WTC11 (cell line): ENCODE results near the gene VTI1A. TPM values are rescaled to one million over a fixed set of nuclear protein-coding genes. Genes with fewer than 3 reads are reported as not detected.

Experiments used
- ATAC-seq: fragments of 200-7000 bp; cut with Tn5 transposase; 2 replicates; pipeline ENCODE4 v1.10.0; 2021; ENCODE audit warnings: mild to moderate bottlenecking, moderate library complexity
- CTCF ChIA-PET: fragments of 300-600 bp; sonication (Branson Sonifier 250); formaldehyde crosslinking; loops from one replicate; lab custom pipeline; 2021; ENCODE audit warnings: antibody characterized with exemption; lab: Charles Lee
- POLR2A ChIA-PET: fragments of 350-600 bp; sonication (Branson Sonifier 250); formaldehyde crosslinking; loops from one replicate; lab custom pipeline; 2021; ENCODE audit warnings: antibody characterized with exemption; lab: Charles Lee
- DNase-seq: peaks from one replicate; pipeline ENCODE4 v3.0.0; 2021; ENCODE audit warnings: low spot score
- H3K27ac Mint-ChIP-seq: 2 replicates; pipeline ENCODE4 v1.8.0; 2021; ENCODE audit warnings: mixed read lengths
- H3K27me3 Mint-ChIP-seq: 2 replicates; pipeline ENCODE4 v1.8.0; 2021; ENCODE audit warnings: low read depth, mild to moderate bottlenecking, moderate library complexity, mixed read lengths
- H3K36me3 Mint-ChIP-seq: 2 replicates; pipeline ENCODE4 v1.8.0; 2021; ENCODE audit warnings: mixed read lengths
- H3K4me1 Mint-ChIP-seq: 2 replicates; pipeline ENCODE4 v1.8.0; 2022; ENCODE audit warnings: mixed read lengths
- H3K4me3 Mint-ChIP-seq: 2 replicates; pipeline ENCODE4 v1.8.0; 2021; ENCODE audit warnings: mild to moderate bottlenecking, moderate library complexity, mixed read lengths
- H3K9me3 Mint-ChIP-seq: 2 replicates; pipeline ENCODE4 v1.8.0; 2021; ENCODE audit warnings: mixed read lengths
- ATF1 ChIP-seq: sonication (generic); formaldehyde crosslinking; IDR thresholded peaks from 2 replicates; pipeline ENCODE4 v1.8.1; 2023; ENCODE audit warnings: mild to moderate bottlenecking, moderate library complexity, missing genetic modification reagents
- CTCF ChIP-seq: fragments of 200-600 bp; IDR thresholded peaks from 2 replicates; pipeline ENCODE4 v1.8.0; 2022; ENCODE audit warnings: antibody characterized with exemption
- ELF4 ChIP-seq: sonication (generic); formaldehyde crosslinking; IDR thresholded peaks from 2 replicates; pipeline ENCODE4 v1.8.1; 2022; ENCODE audit warnings: low read depth, mild to moderate bottlenecking, moderate library complexity, missing genetic modification reagents
- EMX1 ChIP-seq: fragments of 250-450 bp; sonication (Bioruptor Pico); IDR thresholded peaks from 2 replicates; pipeline ENCODE4 v1.8.0; 2021; ENCODE audit warnings: mild to moderate bottlenecking
- ETV6 ChIP-seq: sonication (generic); formaldehyde crosslinking; IDR thresholded peaks from 2 replicates; pipeline ENCODE4 v1.8.1; 2022; ENCODE audit warnings: mild to moderate bottlenecking, missing genetic modification reagents
- FOXK1 ChIP-seq: sonication (generic); formaldehyde crosslinking; IDR thresholded peaks from 2 replicates; pipeline ENCODE4 v1.8.0; 2022; ENCODE audit warnings: mild to moderate bottlenecking, moderate library complexity, missing genetic modification reagents
- GRHL2 ChIP-seq: fragments of 250-450 bp; sonication (Bioruptor Pico); IDR thresholded peaks from 2 replicates; pipeline ENCODE4 v1.8.0; 2022; ENCODE audit warnings: mild to moderate bottlenecking, moderate library complexity; ENCODE audit not compliant: insufficient replicate concordance, severe bottlenecking
- GTF2I ChIP-seq: fragments of 250-450 bp; sonication (Bioruptor Pico); conservative IDR thresholded peaks from 2 replicates; pipeline ENCODE4 v1.4.0; 2021; ENCODE audit warnings: mild to moderate bottlenecking
- HMGA2 ChIP-seq: fragments of 250-450 bp; sonication (Bioruptor Pico); IDR thresholded peaks from 2 replicates; pipeline ENCODE4 v1.4.0; 2021; ENCODE audit warnings: mild to moderate bottlenecking, moderate library complexity
- IRF2 ChIP-seq: sonication (generic); formaldehyde crosslinking; IDR thresholded peaks from 2 replicates; pipeline ENCODE4 v1.8.0; 2022; ENCODE audit warnings: low read depth, missing genetic modification reagents, borderline replicate concordance
- JUN ChIP-seq: sonication (generic); formaldehyde crosslinking; IDR thresholded peaks from 2 replicates; pipeline ENCODE4 v1.8.0; 2023; ENCODE audit warnings: mild to moderate bottlenecking, missing genetic modification reagents
- MAX ChIP-seq: sonication (generic); formaldehyde crosslinking; IDR thresholded peaks from 2 replicates; pipeline ENCODE4 v1.8.0; 2022; ENCODE audit warnings: mild to moderate bottlenecking, missing genetic modification reagents
- PRDM15 ChIP-seq: sonication (generic); formaldehyde crosslinking; IDR thresholded peaks from 2 replicates; pipeline ENCODE4 v1.8.0; 2022; ENCODE audit warnings: missing genetic modification reagents
- RELA ChIP-seq: sonication (generic); formaldehyde crosslinking; IDR thresholded peaks from 2 replicates; pipeline ENCODE4 v1.8.1; 2022; ENCODE audit warnings: missing genetic modification reagents, mild to moderate bottlenecking, borderline replicate concordance
- SMAD4 ChIP-seq: sonication (generic); formaldehyde crosslinking; IDR thresholded peaks from 2 replicates; pipeline ENCODE4 v1.8.0; 2022; ENCODE audit warnings: mild to moderate bottlenecking, missing genetic modification reagents
- ZNF416 ChIP-seq: fragments of 250-450 bp; sonication (Bioruptor Pico); IDR thresholded peaks from 2 replicates; pipeline ENCODE4 v1.9.0; 2021; ENCODE audit warnings: mild to moderate bottlenecking, inconsistent platforms
- ZNF423 ChIP-seq: fragments of 250-450 bp; sonication (Bioruptor Pico); IDR thresholded peaks from 2 replicates; pipeline ENCODE4 v2.1.2; 2022; ENCODE audit warnings: mild to moderate bottlenecking, moderate library complexity
- total RNA-seq: library from RNA; stranded (reverse); gene quantifications from 3 replicates; pipeline ENCODE4 v1.2.3, GENCODE V29; 2021
- TF ChIP-seq, protein P1 (sequence below): fragments of 250-450 bp; sonication (Bioruptor Pico); IDR thresholded peaks from 2 replicates; pipeline ENCODE4 v1.9.0; 2021; ENCODE audit warnings: mild to moderate bottlenecking
- TF ChIP-seq, protein P2 (sequence below): sonication (generic); formaldehyde crosslinking; IDR thresholded peaks from 2 replicates; pipeline ENCODE4 v1.8.1; 2022; ENCODE audit warnings: low read depth, mild to moderate bottlenecking, moderate library complexity, missing genetic modification reagents, borderline replicate concordance
- TF ChIP-seq, protein P3 (sequence below): sonication (generic); formaldehyde crosslinking; IDR thresholded peaks from 2 replicates; pipeline ENCODE4 v1.8.0; 2023; ENCODE audit warnings: missing genetic modification reagents, mild to moderate bottlenecking, borderline replicate concordance

VTI1A gene
- total RNA-seq, 1 experiment from 2014 or later: 20.1 TPM

- TF ChIP-seq IRF2 (CRISPR knock-in tag) (no peak), MAX (no peak), EMX1 (CRISPR knock-in tag) (no peak), HMGA2 (CRISPR knock-in tag) (no peak), PRDM15 (CRISPR knock-in tag) (no peak), ATF1 (no peak), ZNF423 (no peak), RELA (CRISPR knock-in tag) (no peak), GTF2I (CRISPR knock-in tag) (no peak), JUN (no peak), ETV6 (CRISPR knock-in tag) (no peak), CTCF (no peak), ZNF416 (CRISPR knock-in tag) (no peak), GRHL2 (CRISPR knock-in tag) (no peak), SMAD4 (CRISPR knock-in tag) (no peak), ELF4 (CRISPR knock-in tag) (no peak), FOXK1 (CRISPR knock-in tag) (no peak)
- TF ChIP-seq, protein P1, sequence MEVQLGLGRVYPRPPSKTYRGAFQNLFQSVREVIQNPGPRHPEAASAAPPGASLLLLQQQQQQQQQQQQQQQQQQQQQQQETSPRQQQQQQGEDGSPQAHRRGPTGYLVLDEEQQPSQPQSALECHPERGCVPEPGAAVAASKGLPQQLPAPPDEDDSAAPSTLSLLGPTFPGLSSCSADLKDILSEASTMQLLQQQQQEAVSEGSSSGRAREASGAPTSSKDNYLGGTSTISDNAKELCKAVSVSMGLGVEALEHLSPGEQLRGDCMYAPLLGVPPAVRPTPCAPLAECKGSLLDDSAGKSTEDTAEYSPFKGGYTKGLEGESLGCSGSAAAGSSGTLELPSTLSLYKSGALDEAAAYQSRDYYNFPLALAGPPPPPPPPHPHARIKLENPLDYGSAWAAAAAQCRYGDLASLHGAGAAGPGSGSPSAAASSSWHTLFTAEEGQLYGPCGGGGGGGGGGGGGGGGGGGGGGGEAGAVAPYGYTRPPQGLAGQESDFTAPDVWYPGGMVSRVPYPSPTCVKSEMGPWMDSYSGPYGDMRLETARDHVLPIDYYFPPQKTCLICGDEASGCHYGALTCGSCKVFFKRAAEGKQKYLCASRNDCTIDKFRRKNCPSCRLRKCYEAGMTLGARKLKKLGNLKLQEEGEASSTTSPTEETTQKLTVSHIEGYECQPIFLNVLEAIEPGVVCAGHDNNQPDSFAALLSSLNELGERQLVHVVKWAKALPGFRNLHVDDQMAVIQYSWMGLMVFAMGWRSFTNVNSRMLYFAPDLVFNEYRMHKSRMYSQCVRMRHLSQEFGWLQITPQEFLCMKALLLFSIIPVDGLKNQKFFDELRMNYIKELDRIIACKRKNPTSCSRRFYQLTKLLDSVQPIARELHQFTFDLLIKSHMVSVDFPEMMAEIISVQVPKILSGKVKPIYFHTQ (CRISPR knock-in tag): no peak
- Mint-ChIP-seq H3K36me3 (no peaks in the 10 kb centered on the region), H3K4me1 (peaks cover 60% of the 10 kb centered on the region), H3K27me3 (peaks cover 39% of the 10 kb centered on the region), H3K9me3 (0 out of 2 replicates have a peak, but pooled peaks cover 5% of the 10 kb centered on the region), H3K27ac (no peak overlapping the region), H3K4me3 (no peak overlapping the region)
- POLR2A ChIA-PET: no interaction called here
- no peak for DNase-seq
- ATAC-seq: no peak
- CTCF ChIA-PET: no interaction called here
Measured at GRCh38 chr10:112817981-112818777, 371.2 kb downstream of the VTI1A start.

DNA sequence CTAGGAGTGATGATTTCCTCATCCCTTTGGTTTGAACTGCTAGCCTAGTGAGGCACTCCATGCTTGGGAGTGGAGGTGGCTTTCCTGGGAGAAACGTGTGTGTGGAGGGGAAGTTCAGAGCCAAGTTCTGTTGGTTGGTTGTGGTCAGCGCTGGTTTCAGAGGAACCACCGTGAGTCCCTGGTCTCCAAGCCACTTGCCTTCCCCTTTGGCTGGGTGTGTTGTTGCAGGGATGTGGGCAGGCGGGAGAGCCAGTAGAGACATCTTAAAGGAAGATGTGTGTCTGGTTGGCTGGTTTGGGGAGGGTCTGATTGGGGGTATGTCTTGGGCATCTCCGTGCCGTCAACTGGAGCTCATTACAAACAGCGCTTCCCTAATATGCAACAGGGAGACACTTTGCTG, 372.2 kb downstream of the VTI1A start:
- POLR2A ChIA-PET: no interaction called here

More for the DNA sequence above, 372.2 kb downstream of the VTI1A start:
- Mint-ChIP-seq H3K36me3 (no peaks in the 10 kb centered on the region), H3K9me3 (0 out of 2 replicates have a peak, but pooled peaks cover 5% of the 10 kb centered on the region), H3K4me1 (peaks cover 54% of the 10 kb centered on the region), H3K4me3 (no peak overlapping the region), H3K27me3 (peaks cover 28% of the 10 kb centered on the region), H3K27ac (no peak overlapping the region)
- no peak for ATAC-seq
- TF ChIP-seq ZNF423: no peak
- TF ChIP-seq, protein P2, sequence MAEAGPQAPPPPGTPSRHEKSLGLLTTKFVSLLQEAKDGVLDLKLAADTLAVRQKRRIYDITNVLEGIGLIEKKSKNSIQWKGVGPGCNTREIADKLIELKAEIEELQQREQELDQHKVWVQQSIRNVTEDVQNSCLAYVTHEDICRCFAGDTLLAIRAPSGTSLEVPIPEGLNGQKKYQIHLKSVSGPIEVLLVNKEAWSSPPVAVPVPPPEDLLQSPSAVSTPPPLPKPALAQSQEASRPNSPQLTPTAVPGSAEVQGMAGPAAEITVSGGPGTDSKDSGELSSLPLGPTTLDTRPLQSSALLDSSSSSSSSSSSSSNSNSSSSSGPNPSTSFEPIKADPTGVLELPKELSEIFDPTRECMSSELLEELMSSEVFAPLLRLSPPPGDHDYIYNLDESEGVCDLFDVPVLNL: no peak
- TF ChIP-seq, protein P3, sequence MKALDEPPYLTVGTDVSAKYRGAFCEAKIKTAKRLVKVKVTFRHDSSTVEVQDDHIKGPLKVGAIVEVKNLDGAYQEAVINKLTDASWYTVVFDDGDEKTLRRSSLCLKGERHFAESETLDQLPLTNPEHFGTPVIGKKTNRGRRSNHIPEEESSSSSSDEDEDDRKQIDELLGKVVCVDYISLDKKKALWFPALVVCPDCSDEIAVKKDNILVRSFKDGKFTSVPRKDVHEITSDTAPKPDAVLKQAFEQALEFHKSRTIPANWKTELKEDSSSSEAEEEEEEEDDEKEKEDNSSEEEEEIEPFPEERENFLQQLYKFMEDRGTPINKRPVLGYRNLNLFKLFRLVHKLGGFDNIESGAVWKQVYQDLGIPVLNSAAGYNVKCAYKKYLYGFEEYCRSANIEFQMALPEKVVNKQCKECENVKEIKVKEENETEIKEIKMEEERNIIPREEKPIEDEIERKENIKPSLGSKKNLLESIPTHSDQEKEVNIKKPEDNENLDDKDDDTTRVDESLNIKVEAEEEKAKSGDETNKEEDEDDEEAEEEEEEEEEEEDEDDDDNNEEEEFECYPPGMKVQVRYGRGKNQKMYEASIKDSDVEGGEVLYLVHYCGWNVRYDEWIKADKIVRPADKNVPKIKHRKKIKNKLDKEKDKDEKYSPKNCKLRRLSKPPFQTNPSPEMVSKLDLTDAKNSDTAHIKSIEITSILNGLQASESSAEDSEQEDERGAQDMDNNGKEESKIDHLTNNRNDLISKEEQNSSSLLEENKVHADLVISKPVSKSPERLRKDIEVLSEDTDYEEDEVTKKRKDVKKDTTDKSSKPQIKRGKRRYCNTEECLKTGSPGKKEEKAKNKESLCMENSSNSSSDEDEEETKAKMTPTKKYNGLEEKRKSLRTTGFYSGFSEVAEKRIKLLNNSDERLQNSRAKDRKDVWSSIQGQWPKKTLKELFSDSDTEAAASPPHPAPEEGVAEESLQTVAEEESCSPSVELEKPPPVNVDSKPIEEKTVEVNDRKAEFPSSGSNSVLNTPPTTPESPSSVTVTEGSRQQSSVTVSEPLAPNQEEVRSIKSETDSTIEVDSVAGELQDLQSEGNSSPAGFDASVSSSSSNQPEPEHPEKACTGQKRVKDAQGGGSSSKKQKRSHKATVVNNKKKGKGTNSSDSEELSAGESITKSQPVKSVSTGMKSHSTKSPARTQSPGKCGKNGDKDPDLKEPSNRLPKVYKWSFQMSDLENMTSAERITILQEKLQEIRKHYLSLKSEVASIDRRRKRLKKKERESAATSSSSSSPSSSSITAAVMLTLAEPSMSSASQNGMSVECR (CRISPR knock-in tag): no peak
- DNase-seq: no peak
- CTCF ChIA-PET: interaction anchor here (0.6 kb wide), 1 partner anchor 11 kb away, joined by 3 read pairs; no protein-coding TSS in a partner anchor
